GM18508 (cell line): ENCODE data around the gene REPS2.
A peak's percentile ranks its signal among the peaks of the same experiment; 100 is the strongest.

Experiments used
- ATAC-seq: cut with Tn5 transposase; IDR thresholded peaks from one replicate; pipeline ENCODE4 v1.9.1; 2021; ENCODE audit warnings: moderate number of reproducible peaks; ENCODE audit not compliant: insufficient read depth, unreplicated experiment

The REPS2 gene

GRCh38 chrX:17075004-17075403, 128.5 kb downstream of the REPS2 start:
- ATAC-seq: no peak

- ATAC-seq: no peak
Observed at GRCh38 chrX:17077361-17077760, 130.9 kb downstream of the REPS2 start.

- no peak for ATAC-seq
Observed at GRCh38 chrX:17078031-17078720, 131.7 kb downstream of the REPS2 start.

- no peak for ATAC-seq
Observed at GRCh38 chrX:17081511-17081910, 135.1 kb downstream of the REPS2 start.

GRCh38 chrX:17081968-17082367, 135.5 kb downstream of the REPS2 start:
- ATAC-seq: no peak

- ATAC-seq: no peak
Observed at GRCh38 chrX:17082831-17083230, 136.4 kb downstream of the REPS2 start.

- ATAC-seq: no peak
Observed at GRCh38 chrX:17086317-17086716, 139.9 kb downstream of the REPS2 start.

GRCh38 chrX:17095161-17095560, 148.7 kb downstream of the REPS2 start:
- ATAC-seq: no peak

GRCh38 chrX:17098516-17099247, 152.2 kb downstream of the REPS2 start:
- peak; percentile 53 for ATAC-seq

- ATAC-seq: no peak
Observed at GRCh38 chrX:17104433-17104832, 158.0 kb downstream of the REPS2 start.

- ATAC-seq: no peak
Observed at GRCh38 chrX:17120816-17121215, 174.4 kb downstream of the REPS2 start.

- ATAC-seq: no peak
Observed at GRCh38 chrX:17154001-17154400, 207.5 kb downstream of the REPS2 start.

GRCh38 chrX:17160975-17161374, 214.5 kb downstream of the REPS2 start:
- no peak for ATAC-seq

GRCh38 chrX:17161991-17162390, 215.5 kb downstream of the REPS2 start:
- ATAC-seq: no peak

GRCh38 chrX:17164079-17164478, 217.6 kb downstream of the REPS2 start:
- no peak for ATAC-seq

- no peak for ATAC-seq
Observed at GRCh38 chrX:17164941-17165340, 218.5 kb downstream of the REPS2 start.

- ATAC-seq: no peak
Observed at GRCh38 chrX:17167915-17168314, 221.5 kb downstream of the REPS2 start.

GRCh38 chrX:17170973-17171372, 224.5 kb downstream of the REPS2 start:
- no peak for ATAC-seq

GRCh38 chrX:17174671-17175070, 228.2 kb downstream of the REPS2 start:
- no peak for ATAC-seq

- ATAC-seq: no peak
Observed at GRCh38 chrX:17182317-17182716, 235.9 kb downstream of the REPS2 start.

GRCh38 chrX:17183566-17183965, 237.1 kb downstream of the REPS2 start:
- ATAC-seq: no peak

- no peak for ATAC-seq
Observed at GRCh38 chrX:17185431-17185830, 239.0 kb downstream of the REPS2 start.
